DMS153 (cell line): ENCODE measurements around the gene CLEC18C.
"Not testable (repeated sequence)": the region's sequence is repeated elsewhere in the genome, so short reads cannot be mapped to it uniquely, and the experiment has no call there.

ENCODE experiments used
- DNase-seq: peaks from one replicate; lab custom pipeline; 2025; lab: John Stamatoyannopoulos, UW

Gene CLEC18C

GRCh38 chr16:70159355-70160348, 13.9 kb upstream of the CLEC18C start:
- no peak for DNase-seq

GRCh38 chr16:70160388-70160787, 13.2 kb upstream of the CLEC18C start:
- no peak for DNase-seq

DNA sequence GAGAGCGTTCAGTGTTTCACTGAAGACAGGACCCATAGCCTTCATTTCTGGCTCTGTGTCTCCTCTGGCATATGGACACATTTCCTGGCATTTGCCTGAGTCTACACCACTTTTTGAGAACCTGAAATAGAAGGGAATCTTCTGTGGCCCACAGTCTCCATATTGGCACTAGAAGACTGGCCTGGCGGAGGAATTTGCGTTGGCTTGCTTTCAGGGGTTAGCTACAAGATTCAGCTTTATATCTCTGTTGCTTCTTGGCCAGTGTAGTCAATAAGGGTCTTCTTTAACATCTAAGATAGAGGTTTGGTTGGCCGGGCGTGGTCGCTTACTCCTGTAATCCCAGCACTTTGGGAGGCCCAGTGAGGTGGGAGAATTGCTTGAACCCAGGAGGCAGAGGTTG, 12.8 kb upstream of the CLEC18C start:
- no peak for DNase-seq

GRCh38 chr16:70161350-70161749, 12.2 kb upstream of the CLEC18C start:
- DNase-seq = no peak

GRCh38 chr16:70162041-70162451, 11.5 kb upstream of the CLEC18C start:
- DNase-seq = no peak

- no peak for DNase-seq
Observed at GRCh38 chr16:70163596-70163995, 10.0 kb upstream of the CLEC18C start.

GRCh38 chr16:70166688-70167087, 6.9 kb upstream of the CLEC18C start:
- not testable (repeated sequence) for DNase-seq

- DNase-seq = not testable (repeated sequence)
Observed at GRCh38 chr16:70173916-70174315, 329 bp downstream of the CLEC18C start.

DNA sequence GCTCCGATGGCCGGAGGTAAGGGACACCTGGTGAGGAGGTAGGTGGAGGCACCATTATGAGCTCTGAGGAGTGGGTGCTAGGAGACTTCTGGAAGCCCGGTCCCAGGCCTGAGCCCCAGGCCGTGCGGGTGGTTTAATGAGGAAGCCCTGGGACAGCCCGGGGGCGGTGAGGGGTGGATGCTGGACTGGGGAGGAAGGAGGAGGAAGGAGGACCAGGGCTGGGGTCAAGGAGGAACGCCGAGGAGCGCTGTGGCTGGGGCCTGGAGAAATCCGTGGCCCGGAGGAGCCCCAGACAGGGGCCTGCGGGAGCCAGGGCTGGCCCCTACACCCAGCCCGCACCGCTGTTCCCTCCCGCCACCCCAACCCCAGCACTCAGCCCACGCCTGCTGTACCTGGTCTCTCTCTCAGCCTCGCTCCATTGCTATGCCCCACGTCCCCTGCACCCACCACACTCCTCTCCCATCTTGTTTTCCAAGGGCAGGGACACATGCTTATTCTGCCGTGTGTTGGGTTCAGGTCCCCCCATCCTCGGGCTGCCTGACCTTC, 873 bp downstream of the CLEC18C start:
- DNase-seq = not testable (repeated sequence)

DNA sequence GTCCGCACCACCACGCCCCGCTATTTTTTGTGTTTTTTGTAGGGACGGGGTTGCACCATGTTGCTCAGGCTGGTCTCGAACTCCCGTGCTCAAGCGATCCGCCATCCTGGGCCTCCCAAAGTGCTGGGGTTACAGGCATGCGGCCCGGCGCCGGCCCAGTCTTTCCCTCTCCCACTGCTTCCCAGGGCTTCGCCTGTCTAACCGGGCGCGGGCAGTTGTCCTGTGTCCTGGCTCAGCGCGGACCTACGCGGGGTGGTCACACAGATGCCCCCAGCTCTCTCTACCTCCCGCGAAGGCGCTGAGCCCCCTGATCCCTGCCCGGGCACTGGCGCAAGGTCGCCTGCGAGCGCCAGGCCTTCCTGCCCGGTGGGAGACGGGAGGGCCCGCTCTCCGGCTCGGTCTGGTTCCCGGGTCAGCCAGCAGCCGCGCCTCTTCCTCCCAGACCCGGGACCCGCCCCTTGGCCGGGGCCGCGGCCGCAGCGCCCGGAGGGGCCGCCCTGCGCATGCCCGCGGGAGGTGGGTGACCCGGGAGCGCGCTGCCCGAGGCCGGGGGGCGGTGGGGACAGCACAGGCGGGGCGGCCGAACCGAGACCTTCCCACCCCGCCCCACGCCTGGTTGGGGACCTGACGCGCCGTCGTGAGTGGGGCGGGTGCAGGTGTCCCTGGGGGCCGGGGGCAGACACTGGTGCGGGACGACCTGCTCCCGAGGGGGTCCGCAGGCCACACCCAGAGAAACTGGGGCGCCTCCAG, 14.4 kb downstream of the CLEC18C start:
- not testable (repeated sequence) for DNase-seq

- DNase-seq = not testable (repeated sequence)
Observed at GRCh38 chr16:70188608-70188915, 15.0 kb downstream of the CLEC18C start.

DNA sequence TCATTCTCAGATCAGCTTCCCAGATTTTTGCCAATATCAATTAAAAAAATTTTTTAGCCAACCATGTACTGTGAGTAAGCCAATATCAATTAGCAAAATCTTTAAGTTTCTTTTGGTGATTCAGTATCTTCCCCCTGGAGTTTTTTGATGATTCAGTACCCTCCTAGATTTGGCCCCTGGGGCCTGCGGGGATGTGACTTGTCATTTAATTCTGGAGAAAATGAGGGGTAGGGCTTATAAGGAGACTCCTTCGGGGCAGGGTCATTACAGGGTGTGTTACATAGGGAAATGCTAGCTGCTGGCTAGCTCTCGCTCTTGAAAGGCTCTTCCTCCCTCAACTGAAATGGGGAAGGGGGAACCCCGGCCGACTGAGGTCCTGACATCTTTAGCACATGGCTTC, 17.0 kb downstream of the CLEC18C start:
- not testable (repeated sequence) for DNase-seq

DNA sequence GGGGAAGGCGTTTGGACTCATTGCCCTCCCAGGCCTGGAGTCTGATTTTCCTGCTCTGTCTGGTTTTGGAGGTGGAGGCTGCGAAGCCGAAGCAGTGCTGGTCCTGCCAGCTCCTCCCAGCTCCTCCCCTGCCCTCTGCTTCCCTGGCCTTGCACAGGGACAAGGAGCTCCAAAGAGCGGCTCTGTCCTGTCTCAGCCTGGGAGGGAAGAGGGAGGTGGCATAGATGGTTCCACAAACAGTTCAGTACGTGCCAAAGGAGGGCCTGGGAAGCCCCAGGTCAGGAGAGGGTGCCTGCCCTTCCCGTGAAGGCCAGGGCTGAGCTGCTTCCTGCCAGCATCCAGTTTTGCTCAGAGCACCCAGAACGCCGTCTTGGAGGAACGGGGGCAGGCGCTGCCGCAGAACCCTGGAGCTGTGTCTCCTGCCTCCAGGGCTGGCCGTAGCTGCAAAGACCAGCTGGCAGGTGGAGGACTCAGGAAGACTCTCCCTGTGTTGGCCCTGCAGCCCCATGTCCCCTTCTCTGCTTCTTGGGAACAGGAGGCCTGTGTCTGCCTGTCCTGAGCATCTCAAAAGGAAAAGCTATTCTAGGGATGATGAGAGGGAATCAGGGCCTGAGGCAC, 23.2 kb downstream of the CLEC18C start:
- DNase-seq = not testable (repeated sequence)

- not testable (repeated sequence) for DNase-seq
Observed at GRCh38 chr16:70197611-70198010, 24.0 kb downstream of the CLEC18C start.

GRCh38 chr16:70198230-70198629, 24.6 kb downstream of the CLEC18C start:
- not testable (repeated sequence) for DNase-seq

DNA sequence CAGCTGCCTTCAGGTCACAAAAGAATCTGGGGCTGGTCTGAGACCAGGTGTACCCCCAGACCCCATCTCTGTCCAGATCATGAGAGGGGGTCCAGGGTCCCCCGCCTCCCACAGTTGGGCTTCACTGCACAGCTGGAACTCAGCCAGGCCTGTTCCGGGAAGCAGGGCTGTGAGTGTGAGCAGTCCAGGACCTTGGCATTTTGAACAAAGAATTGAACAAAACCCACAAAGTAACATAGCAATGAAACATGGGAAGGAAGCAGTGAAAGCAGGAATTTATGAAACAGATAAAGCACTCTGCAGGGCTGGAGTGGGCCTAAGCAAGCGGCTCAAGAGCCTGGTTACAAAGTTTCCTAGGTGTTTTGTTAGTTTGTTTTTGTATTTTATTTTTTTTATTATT, 25.1 kb downstream of the CLEC18C start:
- not testable (repeated sequence) for DNase-seq

DNA sequence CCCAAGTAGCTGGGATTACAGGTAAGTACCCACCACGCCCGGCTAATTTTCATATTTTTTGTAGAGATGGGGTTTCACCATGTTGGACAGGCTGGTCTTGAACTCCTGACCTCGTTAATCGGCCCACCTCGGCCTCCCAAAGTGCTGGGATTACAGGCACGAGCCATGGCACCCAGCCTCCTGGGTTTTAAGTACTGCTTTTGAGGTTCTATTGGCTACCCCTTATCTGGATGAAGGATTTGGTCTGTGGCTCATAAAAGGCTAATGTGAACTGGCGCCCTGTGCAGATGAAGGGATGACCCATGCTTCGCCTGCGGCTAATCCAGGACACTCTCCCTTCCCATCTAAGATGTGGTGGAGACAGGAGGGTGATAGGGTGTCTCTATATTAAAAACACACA, 25.6 kb downstream of the CLEC18C start:
- DNase-seq = not testable (repeated sequence)

DNA sequence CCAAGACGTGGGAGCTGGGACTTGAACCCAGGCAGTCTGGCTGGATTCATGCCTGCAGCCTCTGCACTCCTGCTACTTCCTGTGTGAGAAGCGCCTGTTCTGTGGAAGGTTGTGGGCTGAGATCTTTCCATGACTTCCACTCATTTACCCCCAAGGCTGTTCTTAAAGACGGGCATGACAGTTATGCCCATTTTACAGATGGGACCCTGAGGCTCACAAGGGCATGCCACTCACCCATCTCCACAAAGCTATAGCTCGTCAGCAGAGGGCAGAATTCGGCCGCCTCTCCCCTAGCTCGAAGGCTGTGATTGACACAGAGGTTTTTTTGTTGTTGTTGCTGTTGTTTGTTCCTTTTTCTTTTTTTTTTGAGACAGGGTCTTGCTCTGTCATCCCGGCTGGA, 26.5 kb downstream of the CLEC18C start:
- DNase-seq = not testable (repeated sequence)

DNA sequence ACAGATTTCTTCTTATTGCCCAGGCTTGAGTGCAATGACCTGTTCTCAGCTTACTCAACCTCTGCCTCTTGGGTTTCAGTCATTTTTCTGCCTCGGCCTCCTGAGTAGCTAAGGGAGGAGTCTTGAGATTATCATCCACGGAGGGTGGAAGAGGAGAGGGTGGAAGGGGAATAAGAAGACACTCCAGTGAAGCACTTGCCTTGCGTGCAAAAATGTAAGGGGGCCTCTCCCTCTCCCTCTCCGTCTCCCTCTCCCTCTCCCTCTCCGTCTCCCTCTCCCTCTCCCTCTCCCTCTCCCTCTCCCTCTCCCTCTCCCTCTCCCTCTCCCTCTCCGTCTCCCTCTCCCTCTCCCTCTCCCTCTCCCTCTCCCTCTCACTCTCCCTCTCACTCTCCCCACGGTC, 29.9 kb downstream of the CLEC18C start:
- not testable (repeated sequence) for DNase-seq

DNA sequence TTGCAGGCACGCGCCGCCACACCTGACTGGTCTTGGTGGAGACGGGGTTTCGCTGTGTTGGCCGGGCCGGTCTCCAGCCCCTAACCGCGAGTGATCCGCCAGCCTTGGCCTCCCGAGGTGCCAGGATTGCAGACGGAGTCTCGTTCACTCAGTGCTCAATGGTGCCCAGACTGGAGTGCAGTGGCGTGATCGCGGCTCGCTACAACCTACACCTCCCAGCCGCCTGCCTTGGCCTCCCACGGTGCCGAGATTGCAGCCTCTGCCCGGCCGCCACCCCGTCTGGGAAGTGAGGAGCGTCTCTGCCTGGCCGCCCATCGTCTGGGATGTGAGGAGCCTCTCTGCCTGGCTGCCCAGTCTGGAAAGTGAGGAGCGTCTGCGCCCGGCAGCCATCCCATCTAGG, 30.4 kb downstream of the CLEC18C start:
- not testable (repeated sequence) for DNase-seq

- not testable (repeated sequence) for DNase-seq
Observed at GRCh38 chr16:70204668-70205405, 31.2 kb downstream of the CLEC18C start.
